NCI-H1930 (cell line): ENCODE data around the gene BCL11B.

Experiments
- DNase-seq, 2 experiments: peaks; one replicate each; lab custom pipeline; 2025; lab: John Stamatoyannopoulos, UW

The BCL11B gene

DNA sequence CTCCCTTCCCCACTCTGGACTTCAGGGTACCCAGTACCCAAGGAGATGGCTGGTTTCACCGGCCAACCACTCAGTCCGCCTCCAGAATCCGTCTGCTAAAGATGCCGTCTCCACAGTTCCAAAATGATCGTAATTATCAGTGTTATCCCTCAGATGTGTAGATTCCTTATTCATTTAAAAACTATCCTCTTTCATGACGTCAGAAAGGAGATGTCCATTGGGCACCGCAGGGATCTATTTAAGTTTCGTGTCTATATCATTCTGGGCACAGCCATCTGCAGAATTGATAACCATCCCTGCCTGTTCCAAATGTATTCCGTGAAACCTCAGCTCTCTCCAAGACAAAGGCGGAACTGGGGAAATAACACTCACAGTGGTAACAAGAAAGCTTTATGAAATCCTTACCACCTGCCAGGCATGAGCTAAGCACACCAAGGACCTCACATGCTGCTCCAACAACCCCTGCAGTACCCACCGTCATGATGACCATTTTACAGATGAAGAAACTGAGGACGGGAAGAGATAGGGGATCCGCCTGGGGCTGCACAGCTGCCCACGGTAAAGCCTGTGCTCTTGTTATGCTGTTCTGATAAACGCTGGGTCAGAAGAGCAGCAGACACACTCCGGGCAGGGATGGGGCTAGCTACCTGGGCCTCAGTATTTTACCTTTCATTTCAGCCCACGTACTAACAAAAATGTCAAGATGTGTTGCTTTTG lies 90.0 kb downstream of the BCL11B start:
- no peak for DNase-seq

DNA sequence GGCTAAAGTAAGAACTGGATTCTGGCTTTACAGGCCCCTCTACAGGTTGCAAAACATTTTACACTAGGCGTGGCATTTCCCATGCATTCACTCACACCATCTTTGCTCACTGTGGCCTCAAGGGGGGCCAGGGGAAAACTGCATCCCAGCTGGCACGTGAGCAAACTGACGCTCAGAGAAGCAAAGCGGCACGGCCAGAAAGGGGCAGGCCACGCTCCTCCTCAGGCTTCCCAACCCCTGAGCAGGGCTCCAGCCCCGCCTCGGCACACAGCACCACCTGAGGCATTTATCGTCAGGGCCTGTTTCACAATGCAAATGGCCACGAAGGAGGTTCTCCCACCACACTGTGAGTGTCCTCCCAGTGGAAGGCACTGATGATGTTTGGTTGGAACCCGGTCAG lies 90.8 kb downstream of the BCL11B start:
- DNase-seq, result no peak

DNA sequence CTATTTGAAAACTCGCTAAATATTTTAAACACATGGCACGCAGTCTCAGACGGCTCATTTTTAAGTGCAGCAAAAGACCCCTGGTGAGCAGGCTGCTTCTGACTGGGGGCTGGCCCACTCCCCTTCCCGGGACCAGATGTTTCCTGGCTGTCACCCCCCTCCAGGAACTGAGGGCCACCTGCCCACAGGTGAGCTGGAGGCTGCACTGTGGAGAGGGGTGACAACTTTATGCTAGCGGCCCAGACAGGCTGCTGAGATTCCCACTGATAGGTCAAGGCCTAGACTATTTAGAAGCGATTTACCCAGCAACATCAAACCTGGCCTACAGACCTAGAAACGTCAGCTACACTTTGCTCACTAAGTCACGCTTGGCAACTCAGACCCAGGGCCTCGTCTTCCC lies 92.1 kb downstream of the BCL11B start:
- no peak for DNase-seq

DNA sequence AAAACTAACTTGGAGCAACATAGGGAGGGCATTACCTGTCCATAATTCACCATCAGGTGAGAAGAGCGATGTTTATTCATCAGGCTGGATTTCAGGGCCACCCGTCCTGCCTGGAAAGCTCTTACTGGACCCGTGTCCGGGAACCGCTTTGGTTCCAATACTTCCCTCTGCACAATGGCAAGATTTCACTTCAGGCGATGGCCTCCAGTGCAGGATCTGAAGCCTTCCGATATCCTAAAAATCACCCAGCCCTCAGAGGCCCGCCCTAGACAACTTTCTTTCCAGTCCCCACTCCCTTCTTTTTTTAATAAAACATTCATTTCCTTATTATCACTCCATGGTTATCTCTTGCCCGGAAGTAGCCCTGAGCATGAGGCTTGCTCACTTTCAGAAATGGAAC lies 92.5 kb downstream of the BCL11B start:
- no peak for DNase-seq

DNA sequence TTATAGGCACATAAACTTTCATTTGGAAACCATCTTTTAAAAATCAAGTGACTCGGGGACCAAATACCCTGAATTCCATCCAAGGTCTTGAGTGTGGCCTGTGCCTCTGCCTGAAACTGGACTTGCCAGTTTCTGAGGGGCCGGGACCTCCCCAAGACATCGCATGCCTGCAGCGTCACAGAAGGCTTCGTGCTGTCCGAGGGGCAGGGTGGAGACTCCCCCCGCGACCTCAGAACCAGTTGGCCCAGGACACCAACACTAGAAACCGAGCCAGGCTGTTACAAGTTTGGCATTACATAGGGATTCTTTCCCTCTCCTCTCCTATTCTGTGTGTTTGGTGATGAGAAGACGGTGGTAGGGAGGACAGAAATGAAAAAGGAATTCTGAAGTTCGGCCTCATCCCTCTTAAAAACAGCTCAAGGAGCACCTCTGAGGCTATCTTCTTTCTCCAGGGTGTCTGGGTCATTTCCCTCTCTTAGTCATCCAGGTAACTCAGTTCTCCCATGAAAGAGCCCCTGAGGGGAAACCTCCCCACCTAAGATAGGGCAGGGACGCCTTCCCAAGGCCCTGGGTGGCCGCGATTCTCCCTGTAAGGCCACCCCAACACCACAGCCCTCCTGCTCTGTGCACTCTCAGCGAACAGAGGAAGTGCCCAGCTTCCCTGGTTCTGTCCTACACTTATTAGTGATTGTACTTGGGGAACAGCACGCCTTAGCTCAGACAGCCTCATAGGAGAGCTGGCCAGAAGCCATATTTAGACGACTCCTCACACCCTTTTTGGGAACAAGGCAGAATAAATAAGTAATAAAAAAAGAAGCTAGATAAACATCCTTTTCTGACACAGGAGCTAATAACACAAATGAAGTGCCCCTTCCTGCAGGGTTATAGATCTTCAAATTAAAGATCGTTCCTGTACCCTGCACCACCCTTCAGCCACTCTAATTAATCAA lies 93.8 kb downstream of the BCL11B start:
- no peak for DNase-seq

- DNase-seq, result no peak
These were observed 94.8 kb downstream of the BCL11B start for GRCh38 chr14:99177046-99177655.

DNA sequence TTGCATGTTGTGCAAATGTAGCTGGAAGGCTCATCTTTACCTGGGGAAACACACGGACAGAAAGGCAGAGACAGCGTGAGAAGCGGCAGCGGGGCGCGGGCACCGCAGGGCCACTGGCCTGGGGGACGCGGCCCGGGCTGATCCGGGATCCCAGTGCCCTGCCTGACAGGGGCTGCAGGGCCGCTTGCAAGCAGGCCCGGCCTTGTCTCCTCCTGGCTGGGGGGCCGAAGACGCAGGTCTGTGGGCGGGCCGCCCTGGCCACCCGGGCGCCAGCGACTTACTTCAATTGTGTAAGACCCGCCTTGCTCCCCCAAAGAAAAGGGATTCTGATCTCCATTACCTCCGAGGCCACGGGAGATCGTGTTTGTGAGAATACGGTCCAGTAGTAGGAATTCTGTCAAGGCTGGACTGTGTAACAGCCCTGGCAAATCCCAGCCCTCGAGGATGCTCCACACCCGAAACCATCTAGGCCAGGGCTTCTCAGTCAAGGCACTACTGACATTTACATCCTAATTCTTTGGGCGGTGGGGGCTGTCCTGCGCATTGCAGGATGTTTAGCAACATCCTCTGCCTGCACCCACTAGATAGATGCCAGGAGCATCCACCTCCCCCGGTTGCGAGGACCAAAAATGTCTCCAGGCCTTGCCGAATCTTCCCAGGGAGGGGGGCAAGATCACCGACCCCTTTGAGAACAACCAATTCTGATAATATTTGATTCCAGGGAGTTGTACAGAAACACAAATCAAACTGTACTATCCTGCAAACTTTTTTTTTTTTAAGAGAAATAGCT lies 95.6 kb downstream of the BCL11B start:
- DNase-seq, result no peak

GRCh38 chr14:99175331-99176155 lies 96.5 kb downstream of the BCL11B start:
- no peak for DNase-seq

- DNase-seq, result no peak
These were observed 97.2 kb downstream of the BCL11B start for GRCh38 chr14:99174770-99175319.

DNA sequence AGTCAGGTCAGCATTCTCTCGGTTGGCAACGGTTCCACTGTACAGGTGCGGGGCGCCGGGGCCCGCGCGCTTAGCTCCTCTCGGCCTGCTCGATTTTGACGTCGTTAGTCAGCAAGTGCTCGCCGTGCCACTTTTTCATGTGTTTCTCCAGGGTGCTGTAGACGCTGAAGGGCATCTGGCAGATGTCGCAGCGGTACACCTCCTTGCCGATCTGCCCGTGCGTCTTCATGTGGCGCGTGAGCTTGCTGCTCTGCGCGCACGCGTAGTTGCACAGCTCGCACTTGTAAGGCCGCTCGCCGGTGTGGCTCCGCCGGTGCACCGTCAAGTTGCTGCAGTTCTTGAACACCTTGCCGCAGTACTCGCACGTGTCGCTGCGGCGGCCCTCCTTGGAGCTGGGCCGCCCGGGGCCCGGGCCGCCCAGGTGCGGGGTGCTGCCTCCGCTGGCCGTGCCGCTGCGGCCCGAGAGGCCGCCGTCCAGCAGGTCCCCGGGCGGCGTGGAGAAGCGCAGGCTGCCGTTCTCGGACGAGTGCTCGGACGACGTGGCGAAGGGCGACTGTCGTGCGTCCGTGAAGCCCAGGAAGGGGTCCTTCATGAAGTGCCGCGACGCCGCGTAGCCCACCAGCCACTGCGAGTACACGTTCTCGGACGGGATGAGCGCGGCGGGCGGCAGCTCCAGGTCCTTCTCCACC lies 97.8 kb downstream of the BCL11B start:
- DNase-seq, result no peak

DNA sequence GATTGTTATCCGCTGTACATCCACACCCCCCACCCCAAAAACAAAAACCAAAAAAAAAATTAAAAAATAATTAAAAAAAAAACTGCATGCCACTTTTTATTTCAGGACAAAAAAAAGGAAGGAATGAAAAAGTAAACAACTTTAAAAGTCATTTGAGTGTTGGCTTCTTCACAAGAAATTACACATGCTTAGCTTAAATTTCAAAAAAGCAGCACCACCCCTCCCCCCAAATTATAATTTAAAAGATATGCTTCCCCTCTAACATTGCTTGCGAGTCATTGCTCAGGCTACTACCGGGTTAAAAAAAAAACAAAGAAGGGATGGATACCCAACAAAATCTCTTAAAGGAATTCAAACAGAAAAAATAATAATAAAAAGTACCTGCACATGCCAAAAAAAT lies 98.5 kb downstream of the BCL11B start:
- no peak for DNase-seq

- DNase-seq, result no peak
These were observed 98.9 kb downstream of the BCL11B start for GRCh38 chr14:99173086-99173485.

- DNase-seq, result no peak
These were observed 100.6 kb downstream of the BCL11B start for GRCh38 chr14:99171396-99171795.

DNA sequence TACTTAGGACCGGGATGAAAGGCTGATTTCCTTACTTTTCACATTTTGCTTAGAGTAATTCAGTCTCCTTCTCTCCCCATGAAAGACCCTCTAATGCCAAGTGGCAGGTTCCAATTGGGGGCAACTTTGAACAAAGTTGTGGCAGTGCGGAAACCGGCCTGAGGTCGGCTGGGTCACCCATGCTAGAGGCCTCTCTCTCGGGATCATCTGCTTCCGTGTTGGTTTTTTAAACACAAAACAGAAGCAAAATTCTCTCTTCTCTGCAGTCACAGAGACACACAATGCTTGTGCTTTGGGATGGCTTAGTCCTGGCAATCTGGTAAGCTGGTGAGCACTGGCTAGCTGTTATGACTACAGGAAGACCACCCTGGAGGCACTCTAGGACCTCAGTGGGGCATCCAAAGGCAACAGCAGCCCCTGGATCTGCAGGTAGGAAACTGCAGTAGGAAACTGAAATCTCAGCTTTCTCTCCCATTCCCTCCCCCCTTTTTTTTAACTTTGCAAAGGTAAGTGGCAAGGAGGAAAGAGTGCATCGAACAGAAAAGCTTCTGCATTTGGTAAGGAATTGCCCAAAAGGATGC lies 102.1 kb downstream of the BCL11B start:
- DNase-seq, result no peak

DNA sequence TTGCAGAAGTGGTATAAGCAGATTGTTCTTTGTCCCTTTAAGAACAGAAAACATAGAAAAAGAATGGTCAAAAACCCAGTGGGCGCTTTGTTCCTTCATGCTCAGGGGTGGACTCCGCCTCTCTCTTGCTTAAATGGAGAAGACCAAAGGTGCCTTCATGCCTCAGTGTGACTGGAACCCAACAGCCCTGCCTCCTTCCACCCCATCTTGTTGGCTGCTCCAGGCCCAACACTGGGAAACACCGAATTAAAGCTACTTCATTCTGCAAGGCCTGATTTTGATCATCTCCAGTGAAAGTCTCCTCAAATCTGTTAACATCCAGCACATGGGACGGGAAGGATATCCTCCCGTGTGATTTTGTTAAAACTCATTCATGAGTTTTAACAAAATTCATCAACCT lies 103.7 kb downstream of the BCL11B start:
- no peak for DNase-seq

DNA sequence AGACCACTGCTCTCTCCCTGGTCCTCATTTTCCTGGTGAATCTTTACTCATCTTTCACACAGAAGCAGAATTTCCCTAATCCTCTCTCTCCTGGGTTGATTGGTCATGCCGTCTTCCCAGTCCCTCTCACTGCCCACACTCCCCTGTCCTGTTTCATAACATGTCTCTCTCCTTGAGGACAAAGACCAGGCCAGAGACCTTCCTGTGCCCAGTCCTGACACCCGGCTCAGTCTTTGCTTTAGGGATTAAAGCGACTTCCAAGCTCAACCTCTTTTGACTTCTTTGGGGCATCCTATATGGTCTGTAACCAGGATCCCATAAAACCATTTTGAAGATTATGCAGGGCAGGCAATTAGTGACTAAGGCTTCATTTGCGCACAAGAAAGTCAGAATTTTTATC lies 105.5 kb downstream of the BCL11B start:
- no peak for DNase-seq

DNA sequence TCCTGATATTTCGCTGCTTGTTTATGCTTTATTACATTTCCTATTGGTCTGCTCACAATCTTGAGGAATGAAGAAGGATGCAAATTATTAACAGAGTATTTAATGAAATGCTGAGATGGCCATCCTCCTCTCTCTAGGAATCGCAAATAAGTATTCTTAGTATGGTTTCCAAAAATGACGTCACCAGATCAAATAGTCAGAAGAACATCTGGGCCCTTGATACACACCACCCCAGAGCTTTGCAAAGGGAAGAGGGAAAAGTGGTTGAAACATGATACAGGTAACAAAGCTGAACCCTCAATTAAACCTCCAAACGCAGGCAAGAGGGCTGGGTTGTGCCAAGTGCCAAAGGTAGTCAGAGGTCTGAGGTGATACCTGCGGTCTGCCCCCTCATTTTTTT lies 107.3 kb downstream of the BCL11B start:
- DNase-seq, result no peak

- no peak for DNase-seq
These were observed 108.6 kb downstream of the BCL11B start for GRCh38 chr14:99163446-99163845.

DNA sequence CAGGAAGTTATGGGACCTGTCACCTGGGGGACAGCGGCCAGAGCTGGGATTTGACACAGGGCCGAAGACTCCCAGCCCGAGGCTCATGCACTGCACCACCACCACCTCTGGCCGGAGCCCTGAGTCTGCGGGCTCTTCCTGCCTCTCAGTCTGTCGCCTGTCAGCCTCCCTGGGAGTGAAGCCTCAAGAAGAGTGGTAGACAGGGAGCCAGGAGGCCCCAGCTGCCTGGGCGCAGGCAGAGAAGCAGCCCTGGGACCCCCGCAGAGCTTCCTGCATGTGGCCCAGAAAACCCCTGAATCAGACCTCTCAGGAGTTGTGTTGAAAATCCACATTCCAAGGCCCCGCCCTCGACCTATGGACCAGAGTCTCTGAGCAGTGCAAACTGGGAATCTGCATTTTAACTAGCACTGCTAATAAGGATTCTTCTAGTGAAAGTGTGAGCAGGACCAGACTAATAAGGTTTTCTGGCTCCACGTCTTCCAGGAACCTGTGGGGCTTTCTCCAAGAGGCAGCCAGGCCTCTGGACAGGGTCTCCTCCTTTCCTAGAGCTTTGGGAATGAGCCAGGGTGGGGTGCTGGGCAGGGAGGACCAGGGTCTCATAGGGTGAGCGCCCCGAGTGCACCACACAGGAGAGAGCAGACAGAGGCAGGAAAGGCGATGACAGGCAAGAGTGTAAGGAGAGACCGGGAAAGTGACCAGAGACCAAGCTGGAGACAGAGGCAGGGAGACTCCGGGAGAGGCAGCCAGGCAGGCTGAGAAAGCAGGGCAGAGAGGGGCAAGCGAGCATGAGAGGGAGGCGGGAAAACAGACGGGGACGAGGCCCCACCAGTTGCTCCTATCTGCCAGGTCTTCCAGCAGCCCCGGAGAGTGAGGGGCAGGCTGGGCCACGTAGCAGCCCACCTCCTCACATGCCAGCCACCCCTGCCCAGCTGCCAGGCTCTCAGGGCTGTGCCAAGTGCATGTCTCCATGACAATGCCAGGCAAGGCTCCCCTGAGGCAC lies 112.4 kb downstream of the BCL11B start:
- no peak for DNase-seq
